GM18907 (cell line): ENCODE data around the gene WDR19.
"Not testable (repeated sequence)": the region's sequence is repeated elsewhere in the genome, so short reads cannot be mapped to it uniquely, and the experiment has no call there.

Source experiments
- ATAC-seq: cut with Tn5 transposase; IDR thresholded peaks from one replicate; pipeline ENCODE4 v1.9.1; 2021; ENCODE audit warnings: mild to moderate bottlenecking, moderate library complexity; ENCODE audit not compliant: unreplicated experiment

Gene WDR19

GRCh38 chr4:39232100-39232499 is 49.8 kb downstream of the WDR19 start:
- no peak for ATAC-seq

GRCh38 chr4:39233114-39233513 is 50.8 kb downstream of the WDR19 start:
- no peak for ATAC-seq

DNA sequence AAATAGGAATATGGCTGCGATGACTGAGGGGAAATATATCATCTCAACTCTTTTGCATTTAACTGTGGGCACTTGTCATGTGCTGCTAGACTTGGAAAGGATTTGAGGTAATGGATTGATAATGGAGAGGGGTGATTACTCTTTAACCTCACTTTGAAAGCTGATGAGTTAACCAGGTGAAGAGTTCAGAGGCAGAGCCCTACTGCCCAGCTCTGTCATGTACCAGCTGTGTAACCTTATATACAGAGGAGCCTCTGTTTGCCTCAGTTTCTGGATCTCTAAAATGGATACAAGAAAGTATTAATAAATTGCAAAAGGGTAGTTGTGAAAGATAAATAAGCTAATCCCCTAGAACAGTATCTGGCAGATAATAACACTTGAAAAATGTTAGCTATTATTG is 51.5 kb downstream of the WDR19 start:
- no peak for ATAC-seq

- ATAC-seq, result no peak
Observed at GRCh38 chr4:39235021-39235420, 52.7 kb downstream of the WDR19 start.

GRCh38 chr4:39235696-39236095 is 53.4 kb downstream of the WDR19 start:
- no peak for ATAC-seq

DNA sequence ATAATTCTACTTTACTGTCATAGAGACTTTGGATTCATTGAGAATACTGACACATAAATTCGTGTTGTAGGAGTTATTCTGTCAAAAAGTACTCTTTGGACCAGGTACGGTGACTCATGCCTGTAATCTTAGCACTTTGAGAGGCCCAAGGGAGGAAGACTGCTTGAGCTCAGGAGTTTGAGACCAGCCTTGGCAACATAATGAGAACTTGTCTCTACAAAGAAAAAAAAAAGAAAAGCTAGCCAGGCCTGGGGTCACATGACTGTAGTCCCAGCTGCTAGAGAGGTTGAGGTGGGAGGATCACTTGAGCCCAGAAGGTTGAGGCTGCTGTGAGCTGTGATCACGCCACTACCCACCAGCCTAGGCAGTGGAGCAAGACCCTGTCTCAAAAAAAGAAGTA is 54.9 kb downstream of the WDR19 start:
- no peak for ATAC-seq

GRCh38 chr4:39243462-39243861 is 61.1 kb downstream of the WDR19 start:
- ATAC-seq, result no peak

GRCh38 chr4:39255266-39255665 is 72.9 kb downstream of the WDR19 start:
- no peak for ATAC-seq

- ATAC-seq, result no peak
Observed at GRCh38 chr4:39255871-39256270, 73.5 kb downstream of the WDR19 start.

- no peak for ATAC-seq
Observed at GRCh38 chr4:39256436-39256835, 74.1 kb downstream of the WDR19 start.

GRCh38 chr4:39259571-39260330 is 77.4 kb downstream of the WDR19 start:
- ATAC-seq, result no peak

DNA sequence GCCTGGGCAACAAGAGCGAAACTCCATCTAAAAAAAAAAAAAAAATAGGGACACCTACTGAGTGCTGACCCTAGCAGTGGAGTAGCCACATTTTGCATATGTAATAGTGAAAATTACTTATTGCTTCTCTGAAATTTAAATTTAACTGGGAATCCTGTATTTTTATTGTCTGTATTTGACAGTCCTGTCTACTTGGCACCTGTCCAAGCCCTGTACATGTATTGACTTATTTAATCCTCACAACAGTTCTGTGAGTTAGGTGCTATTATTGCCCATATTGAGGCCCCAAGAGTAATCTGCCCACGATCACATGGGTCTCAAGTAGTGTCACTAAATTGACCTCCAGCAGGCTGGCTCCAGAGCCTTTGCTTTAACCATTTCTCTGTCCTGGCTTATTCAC is 81.6 kb downstream of the WDR19 start:
- ATAC-seq, result no peak

- ATAC-seq, result no peak
Observed at GRCh38 chr4:39274503-39274902, 92.2 kb downstream of the WDR19 start.

- ATAC-seq, result not testable (repeated sequence)
Observed at GRCh38 chr4:39277661-39278060, 95.3 kb downstream of the WDR19 start.

DNA sequence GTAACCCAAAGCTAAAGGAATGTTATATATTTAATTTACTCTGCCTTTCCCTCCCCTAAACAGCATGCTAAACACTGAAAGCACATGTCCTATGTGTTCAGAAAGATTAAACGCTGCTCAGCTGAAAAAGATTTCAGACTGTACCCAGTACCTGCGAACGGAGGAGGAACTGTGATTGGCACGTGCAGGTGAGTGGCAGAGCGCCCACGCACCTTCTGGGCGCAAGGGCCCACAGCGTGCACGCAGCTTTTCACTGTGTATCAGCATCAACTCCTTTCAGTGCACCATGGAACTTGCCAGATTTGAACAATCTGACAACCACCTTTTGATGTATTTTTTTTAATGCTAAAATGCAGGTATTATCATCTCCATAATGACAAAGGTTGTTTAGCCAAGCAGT is 96.1 kb downstream of the WDR19 start:
- ATAC-seq, result no peak

- no peak for ATAC-seq
Observed at GRCh38 chr4:39279416-39279815, 97.1 kb downstream of the WDR19 start.

- ATAC-seq, result no peak
Observed at GRCh38 chr4:39280770-39281169, 98.4 kb downstream of the WDR19 start.

GRCh38 chr4:39285111-39285795 is 102.9 kb downstream of the WDR19 start:
- ATAC-seq, result no peak

DNA sequence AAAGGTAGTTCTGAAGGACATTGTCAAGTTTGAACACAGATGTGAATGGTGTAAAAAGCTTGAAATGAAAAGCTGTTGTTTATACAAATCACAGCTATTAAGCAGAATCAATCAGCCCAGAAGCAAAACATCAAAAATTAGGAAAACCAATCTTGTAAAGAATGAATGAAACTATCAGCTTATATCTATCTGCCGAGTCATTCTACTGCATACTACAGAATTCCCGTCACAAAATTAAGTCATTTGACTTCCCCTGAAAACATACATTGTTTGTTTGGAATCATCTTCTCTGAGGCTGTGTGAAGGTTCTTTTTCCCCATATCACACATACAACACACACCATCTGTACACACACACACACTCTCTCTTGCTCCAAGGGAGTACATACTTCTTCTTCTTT is 103.5 kb downstream of the WDR19 start:
- no peak for ATAC-seq

GRCh38 chr4:39286263-39286662 is 103.9 kb downstream of the WDR19 start:
- no peak for ATAC-seq

- ATAC-seq, result no peak
Observed at GRCh38 chr4:39287223-39287622, 104.9 kb downstream of the WDR19 start.

DNA sequence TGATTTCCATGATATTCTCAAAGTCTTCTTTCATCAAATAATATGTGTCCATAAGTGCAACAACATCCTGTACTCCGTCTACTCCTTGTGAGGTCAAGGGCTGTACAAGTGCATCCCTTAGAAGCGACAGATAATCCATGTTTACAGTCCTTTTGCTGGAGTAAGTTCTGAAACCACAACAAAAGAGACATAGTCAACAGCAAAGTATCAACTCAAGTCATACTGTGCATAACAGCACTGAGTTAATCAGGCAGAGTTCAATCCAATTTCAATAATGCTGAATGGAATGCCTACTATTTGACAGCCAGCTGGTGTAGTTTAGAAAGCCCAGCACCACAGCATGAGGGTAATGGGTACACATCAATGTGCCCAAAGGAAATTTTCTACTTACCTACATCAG is 109.4 kb downstream of the WDR19 start:
- ATAC-seq, result no peak

DNA sequence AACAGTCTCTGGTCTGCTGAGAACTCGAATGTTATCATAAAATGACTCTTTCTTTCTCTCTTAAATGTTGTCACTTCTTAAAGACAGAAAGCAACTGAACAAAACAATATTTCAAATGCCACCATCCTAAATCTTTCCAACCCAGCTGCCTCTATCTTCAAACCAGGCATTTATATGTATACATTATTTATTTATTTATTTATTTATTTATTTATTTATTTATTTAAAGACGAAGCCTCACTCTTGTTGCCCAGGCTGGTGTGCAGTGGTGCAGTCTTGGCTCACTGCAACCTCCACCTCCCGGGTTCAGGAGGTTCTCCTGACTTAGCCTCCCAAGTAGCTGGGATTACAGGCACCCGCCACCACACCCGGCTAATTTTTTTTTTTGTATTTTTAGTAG is 110.1 kb downstream of the WDR19 start:
- ATAC-seq, result not testable (repeated sequence)
